NOMO-1 treated with dmso at 0.1 percent for 144 hours (cell line): ENCODE results near the gene RSBN1.
A peak's percentile ranks its signal among the peaks of the same experiment; 100 is the strongest.
"Not testable (repeated sequence)": the region's sequence is repeated elsewhere in the genome, so short reads cannot be mapped to it uniquely, and the experiment has no call there.

Experiments used
- DNase-seq: peaks from one replicate; lab custom pipeline; 2025; ENCODE audit not compliant: unreplicated experiment; lab: John Stamatoyannopoulos, UW

RSBN1 gene

DNA sequence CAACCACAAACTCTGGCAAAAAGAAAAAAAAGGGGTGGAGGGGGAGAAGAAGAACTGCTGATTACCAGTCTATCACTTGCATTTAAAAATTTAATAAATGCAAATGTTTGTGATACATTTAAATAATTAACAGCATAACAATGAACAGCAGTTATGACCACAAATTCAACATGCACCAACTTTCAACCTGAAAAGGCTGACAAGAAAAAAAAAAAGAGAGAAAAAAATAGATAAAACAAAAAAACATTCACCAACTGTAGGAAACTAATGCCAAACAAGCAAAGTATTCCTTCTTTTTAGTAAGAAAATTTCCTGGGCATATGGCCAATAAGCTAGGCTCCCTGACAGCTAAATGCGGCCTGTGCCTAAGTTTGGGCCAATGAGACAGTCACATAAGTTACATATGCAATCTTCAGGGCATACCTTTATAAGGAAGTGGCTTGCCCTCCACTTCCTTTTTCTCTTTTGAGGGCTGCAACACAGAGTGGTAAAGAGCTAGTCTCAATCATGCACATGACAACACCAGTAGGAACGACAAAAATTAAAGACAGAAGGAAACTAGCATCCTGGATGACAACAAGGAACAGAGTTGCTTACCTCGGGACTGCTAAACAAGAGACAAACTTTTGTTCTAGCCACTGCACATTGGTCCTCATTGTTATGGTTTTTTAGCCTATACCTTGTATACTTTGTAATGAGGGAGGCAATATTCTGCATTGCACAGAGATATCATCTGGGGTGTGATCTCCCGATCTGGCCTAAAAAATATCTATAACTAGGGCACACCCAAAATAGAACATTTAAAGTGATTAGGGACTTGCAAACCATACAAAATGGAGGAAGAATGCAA, 28.8 kb downstream of the RSBN1 start:
- DNase-seq = peak; percentile 84

- DNase-seq = peak; percentile 16
These were observed 29.9 kb downstream of the RSBN1 start for GRCh38 chr1:113782406-113782805.

GRCh38 chr1:113780374-113781146, 31.7 kb downstream of the RSBN1 start:
- peak; percentile 36 for DNase-seq

DNA sequence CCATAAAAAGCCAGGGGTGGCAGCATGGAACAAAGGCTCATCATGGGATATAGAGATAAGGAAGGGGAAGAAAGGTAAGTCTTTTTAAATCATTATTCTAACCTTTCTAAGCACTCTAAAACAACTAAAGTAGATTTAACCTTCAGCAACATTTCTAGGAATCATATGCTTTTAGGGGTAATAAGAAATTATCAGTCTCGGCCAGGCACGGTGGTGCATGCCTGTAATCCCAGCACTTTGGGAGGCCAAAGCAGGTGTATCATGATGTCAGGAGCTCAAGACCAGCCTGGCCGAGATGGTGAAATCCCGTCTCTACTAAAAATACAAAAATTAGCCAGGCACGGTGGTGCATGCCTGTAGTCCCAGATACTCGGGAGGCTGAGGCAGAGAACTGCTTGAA, 32.7 kb downstream of the RSBN1 start:
- DNase-seq = no peak

GRCh38 chr1:113777561-113777960, 34.7 kb downstream of the RSBN1 start:
- DNase-seq = no peak

DNA sequence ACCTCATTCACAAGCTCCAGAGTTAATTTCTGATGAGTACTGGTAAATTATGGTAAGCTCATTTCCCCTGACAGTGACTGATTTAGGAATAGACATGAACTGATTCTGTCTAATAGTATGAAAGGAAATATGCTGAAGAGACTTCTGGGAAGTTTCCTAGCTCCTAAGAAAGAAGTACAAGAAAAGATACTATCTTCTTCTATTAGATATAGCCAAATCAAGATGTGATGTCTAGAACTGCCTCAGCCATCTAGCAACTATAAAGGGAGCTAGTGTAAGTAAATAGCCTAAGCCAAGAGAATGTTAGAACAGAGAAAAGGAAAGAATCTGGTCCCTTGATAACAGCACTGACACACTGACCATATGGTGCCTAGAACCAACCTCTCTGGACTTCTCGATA, 42.2 kb downstream of the RSBN1 start:
- no peak for DNase-seq

GRCh38 chr1:113769601-113769970, 42.7 kb downstream of the RSBN1 start:
- no peak for DNase-seq

GRCh38 chr1:113768916-113769600, 43.2 kb downstream of the RSBN1 start:
- no peak for DNase-seq

DNA sequence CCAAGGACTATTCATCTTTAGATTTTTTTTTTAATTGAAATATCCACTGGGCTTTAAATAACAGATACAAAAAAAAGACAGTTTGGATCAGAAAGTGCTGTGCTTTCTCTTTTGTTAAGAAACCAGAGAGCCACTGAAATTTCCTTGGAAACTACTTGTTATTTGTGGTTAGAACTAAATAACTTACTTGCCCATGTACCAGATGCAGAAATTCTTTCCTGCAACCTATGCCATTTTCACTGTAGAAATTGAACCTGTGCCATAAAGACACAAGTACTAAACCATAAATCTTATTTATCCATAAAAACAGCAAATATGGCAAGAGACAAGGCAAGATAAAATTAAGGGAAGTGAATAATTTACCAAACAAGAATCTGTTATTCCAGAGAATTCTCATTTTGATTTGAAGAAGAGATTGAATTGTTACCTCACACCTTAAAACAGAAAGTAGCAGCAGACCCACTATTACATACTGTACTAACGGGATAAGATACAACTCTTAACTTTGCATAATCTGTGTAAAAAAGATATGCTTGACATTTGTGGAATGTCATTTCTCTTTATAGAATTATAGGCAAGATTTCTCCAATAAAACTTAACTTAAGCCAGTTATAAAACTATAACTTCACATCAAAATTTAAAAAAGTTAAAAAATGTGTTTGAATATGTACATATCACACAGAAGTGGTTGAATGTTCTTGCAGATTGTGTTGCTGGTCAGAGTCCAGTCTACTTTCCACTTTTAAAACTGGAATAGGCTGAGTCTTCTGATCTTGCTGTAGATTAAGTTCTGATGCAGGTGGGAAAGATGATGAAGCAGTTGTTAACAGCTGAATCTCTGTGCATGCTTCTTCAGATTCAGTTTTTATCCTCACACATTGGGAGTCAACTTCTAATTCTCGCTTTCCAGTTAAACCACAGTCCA, 46.7 kb downstream of the RSBN1 start:
- DNase-seq = no peak

DNA sequence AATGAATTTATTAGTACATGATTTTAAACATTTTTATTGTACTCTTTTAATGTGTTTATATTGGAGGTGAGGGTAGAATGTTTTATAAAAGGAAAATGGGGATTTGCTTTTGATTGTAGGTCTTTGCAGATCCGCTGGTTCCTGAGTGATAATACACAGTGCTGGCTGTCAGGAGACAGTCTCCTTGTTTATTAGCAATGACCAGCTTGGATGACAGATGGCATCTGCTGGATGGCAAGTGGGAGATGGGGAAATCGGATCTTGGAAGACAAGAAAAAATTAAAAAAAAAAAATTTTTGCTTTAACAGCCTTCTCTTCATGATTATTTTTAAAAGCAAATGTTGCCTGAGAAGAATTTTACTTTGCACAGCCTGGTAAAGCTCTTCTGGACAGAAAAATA, 48.6 kb downstream of the RSBN1 start:
- DNase-seq = no peak

- DNase-seq = no peak
These were observed 50.3 kb downstream of the RSBN1 start for GRCh38 chr1:113761937-113762336.

DNA sequence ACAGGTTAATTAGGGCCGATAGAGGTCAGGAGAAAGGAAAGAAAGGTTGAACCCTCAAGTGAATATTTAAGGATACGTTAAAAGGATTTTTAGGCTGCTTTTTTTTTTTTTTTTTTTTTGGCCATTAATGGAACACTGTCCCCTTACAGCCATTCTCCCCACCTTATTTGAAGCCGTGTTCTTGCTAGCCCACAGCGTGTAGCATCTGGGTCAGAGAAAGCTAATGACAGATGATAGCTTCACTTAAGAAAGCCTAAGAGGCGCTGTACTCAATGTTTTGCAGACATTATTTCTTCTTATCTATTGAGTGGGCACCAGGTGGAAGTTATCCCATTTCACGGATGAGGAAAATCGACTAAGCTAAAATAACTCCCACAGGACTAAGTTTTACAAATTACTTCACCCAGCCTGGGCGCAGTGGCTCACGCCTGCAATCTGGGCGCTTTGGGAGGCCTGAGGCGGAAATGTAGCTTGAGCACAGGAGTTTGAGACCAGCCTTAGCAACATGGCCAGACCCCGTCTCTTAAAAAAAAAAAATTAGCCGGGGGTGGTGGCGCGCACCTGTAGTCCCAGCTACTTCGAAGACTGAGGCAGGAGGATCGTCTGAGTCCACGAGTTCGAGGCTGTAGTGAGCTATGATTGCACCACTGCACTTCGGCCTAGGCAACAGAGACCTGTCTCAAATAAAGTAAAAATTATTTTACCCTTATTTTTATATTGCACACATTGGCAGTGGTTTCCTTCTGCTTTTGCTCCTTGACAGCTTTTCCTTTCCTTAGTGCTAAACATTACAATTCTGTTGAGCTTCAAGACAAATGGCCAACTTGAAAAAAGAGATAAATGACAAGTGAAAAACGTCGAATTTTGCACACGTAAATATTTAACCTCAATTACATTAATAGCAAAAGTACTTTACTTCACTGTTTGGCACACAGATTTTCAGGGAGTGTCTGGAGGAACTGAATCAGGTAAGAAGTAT, 51.9 kb downstream of the RSBN1 start:
- DNase-seq = no peak

- DNase-seq = peak; percentile 88
These were observed 52.8 kb downstream of the RSBN1 start, which contains the start of gene PHTF1 for GRCh38 chr1:113759333-113760101. Gene PHTF1, minus strand, starts transcription at chr1:113759486. Its CDS starts 783 bp downstream, at chr1:113758703.

GRCh38 chr1:113758631-113759332, 53.5 kb downstream of the RSBN1 start:
- DNase-seq = peak; percentile 46

DNA sequence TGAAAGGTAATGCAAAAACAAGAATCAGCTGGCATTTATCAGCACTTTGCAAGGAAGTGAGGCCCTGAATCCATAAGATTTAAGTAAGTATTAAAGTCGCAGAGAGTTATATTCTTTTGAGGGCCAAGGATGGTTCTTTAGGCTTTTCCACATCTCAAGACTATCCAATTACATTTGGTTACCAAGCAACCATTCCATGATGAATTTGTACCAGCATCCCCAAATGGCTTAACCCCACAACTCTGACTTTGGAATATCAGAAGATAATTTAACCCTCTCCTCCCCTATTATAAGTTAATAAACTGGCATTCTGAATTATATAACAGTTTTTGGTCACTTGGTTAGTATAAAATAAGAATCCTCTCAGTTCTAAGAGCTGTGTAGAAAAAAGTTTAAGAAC, 55.8 kb downstream of the RSBN1 start:
- no peak for DNase-seq

- DNase-seq = not testable (repeated sequence)
These were observed 58.9 kb downstream of the RSBN1 start for GRCh38 chr1:113753333-113753732.

DNA sequence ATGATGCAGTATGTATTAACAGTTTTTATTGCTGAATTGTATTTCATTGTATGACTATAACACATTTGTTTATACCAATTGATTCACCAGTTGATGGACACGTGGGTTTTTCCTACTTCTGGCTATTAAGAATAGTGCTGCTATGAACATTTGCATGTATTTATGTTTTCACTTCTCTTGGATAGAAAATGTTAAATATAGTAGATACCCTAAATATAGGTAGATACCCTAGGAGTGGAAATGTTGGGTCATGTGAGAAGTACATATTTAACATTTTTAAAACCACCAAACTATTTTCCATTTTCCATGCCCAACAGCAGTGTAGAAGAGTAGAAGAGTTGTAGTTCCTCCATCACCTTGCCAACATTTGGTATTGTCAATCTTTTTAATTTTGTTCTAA, 60.8 kb downstream of the RSBN1 start:
- no peak for DNase-seq

DNA sequence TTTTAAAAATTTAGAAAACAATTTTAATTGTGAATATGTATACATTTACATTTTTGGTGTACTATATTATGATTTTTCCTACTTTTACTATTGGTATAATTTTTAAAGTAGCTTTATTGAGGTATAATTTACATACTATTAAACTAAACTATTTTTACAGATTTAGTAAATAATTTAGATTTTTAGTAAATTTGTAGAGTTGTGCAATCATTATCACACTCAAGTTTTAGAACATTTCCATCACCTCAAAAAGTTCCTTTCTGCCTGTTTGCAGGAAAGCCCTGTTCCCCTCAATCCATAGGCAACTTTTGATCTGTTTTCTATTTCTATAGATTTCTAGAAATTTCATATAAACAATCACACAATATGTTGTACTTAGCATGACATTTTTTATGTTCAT, 61.2 kb downstream of the RSBN1 start:
- DNase-seq = no peak
